ENCODE measurements around the gene ZBTB38.

GRCh38 chr3:141405025-141405424 lies 36.7 kb downstream of the ZBTB38 start:
- no peak for TF ChIP-seq CTCF (CRISPR knock-in tag; IDR thresholded peaks at IDR 0.05)
- no peak for TF ChIP-seq U2AF1 (optimal IDR thresholded peaks at IDR 0.05; ENCODE audit: low read depth, low read length)
- no peak for TF ChIP-seq CEBPB (IDR thresholded peaks at IDR 0.05; ENCODE audit: borderline replicate concordance, low read depth, low read length)
- no peak for TF ChIP-seq TAF1 (CRISPR knock-in tag; IDR thresholded peaks at IDR 0.05)
- TF ChIP-seq POLR2A (IDR thresholded peaks at IDR 0.05; ENCODE audit: insufficient read depth in 1 of 2, low read depth in 2 of 2, low read length in 2 of 2): no peak

Measured in HepG2 (cell line).